GM13977 (cell line): Measurements from ENCODE around the gene SUCLG2.
A peak's percentile ranks its signal among the peaks of the same experiment; 100 is the strongest.

ENCODE experiments used
- DNase-seq: peaks from one replicate; pipeline ENCODE4 v3.0.0; 2012; ENCODE audit warnings: low spot score
- CTCF ChIP-seq: IDR thresholded peaks from 2 replicates; pipeline ENCODE4 v1.5.1; 2012; ENCODE audit warnings: mild to moderate bottlenecking, control low read depth; ENCODE audit not compliant: insufficient read depth; ENCODE audit errors: extremely low read depth, missing control alignments
- in situ Hi-C: fragments of 300-500 bp; cut with MboI; formaldehyde crosslinking; loops from one replicate; pipeline ENCODE4 v1.12.0; 2022; ENCODE audit warnings: low sequenced_read_pairs, low pct_unique_long_range_greater_than_20kb, mixed read lengths, inconsistent platforms; ENCODE audit not compliant: unreplicated experiment

Gene SUCLG2

GRCh38 chr3:67654844-67655177 lies 399 bp upstream of the SUCLG2 start:
- DNase-seq: no peak
- in situ Hi-C loops: no loop called here
- no peak for TF ChIP-seq CTCF

DNA sequence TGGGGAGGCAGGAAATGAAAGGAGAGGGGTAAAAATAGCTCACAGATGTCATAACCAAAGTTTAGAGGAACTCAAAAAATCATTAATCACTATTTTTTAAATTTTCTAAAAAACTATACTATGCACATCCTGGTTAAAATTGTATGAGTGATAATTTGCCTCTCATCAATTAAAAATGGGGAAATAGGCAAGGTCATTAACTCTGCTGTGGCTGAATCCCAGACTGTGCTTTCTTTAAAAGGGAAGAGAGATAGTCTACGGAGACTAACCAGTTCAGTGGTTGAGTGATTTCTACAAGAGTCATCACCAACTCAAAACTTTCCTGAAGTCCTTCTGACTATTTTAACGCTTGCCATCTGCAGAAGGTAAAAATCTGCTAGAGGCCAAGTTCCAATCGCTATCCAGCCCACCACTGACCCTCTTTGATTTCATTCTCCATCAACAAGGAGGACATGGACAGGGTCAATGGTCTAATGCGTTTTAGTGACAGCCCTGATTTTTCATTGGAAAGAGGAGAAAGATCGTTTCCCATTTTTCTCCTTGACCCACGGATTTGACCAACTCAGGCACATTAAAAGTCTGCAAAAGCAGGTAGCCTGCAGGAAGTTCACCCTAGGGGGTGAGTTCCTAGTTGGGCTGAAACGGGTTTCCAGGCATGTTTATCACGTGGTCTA lies 850 bp downstream of the SUCLG2 start:
- in situ Hi-C loops: no loop called here
- DNase-seq: peak; percentile 17
- no peak for TF ChIP-seq CTCF

- TF ChIP-seq CTCF: no peak
- no peak for DNase-seq
- in situ Hi-C loops: no loop called here
Observed at GRCh38 chr3:67650084-67650483, 4.3 kb downstream of the SUCLG2 start.

GRCh38 chr3:67649681-67650080 lies 4.7 kb downstream of the SUCLG2 start:
- in situ Hi-C loops: no loop called here
- no peak for DNase-seq
- no peak for TF ChIP-seq CTCF

GRCh38 chr3:67648701-67649100 lies 5.7 kb downstream of the SUCLG2 start:
- no peak for TF ChIP-seq CTCF
- in situ Hi-C loops: no loop called here
- no peak for DNase-seq

- in situ Hi-C loops: no loop called here
- no peak for TF ChIP-seq CTCF
- DNase-seq: no peak
Observed at GRCh38 chr3:67648229-67648628, 6.2 kb downstream of the SUCLG2 start.

DNA sequence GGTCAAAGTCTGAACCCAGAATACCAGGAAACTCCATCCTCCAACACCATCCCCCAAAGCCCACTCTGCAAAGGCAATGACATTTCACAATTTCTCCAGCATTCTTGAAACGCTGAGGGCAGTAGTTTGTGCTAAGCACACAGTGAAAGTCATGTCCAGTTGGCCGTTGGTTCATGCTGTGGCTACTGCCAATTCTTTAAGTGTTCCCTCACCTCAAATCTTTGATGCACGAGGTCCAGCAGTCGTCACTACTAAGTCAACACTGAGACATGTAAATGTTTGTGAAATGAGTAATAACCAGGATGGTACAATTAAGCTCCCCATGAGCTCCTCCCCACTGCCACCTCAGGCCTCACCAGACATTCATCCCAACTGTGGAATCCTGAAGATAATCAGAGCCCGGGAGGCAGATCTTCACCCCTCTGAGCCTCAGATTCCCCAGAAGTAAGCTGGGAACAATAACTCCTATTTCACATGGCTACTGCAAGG lies 7.0 kb downstream of the SUCLG2 start:
- no peak for DNase-seq
- in situ Hi-C loops: no loop called here
- no peak for TF ChIP-seq CTCF
